Transverse colon (tissue), 4 donors: ENCODE measurements around the gene GBF1.

Experiments
- CTCF ChIP-seq, 5 experiments: fragments of 200-600 bp in 3 of 5; fragments of 450-650 bp in 2 of 5; sonication (generic) in 3 of 5; IDR thresholded peaks; 1 replicate in 2 of 5; 2 replicates in 3 of 5; pipeline ENCODE4 v1.5.1; 2016 to 2017; ENCODE audit warnings: antibody characterized with exemption in 5 of 5, inconsistent platforms in 3 of 5, mild to moderate bottlenecking in 2 of 5, moderate library complexity in 1 of 5
- POLR2A ChIP-seq: fragments of 450-650 bp; IDR thresholded peaks from one replicate; pipeline ENCODE4 v1.6.1; 2016; ENCODE audit warnings: antibody characterized with exemption, mild to moderate bottlenecking, moderate library complexity
- POLR2AphosphoS5 ChIP-seq, 3 donors: sonication (generic); formaldehyde crosslinking; IDR thresholded peaks; one replicate each; pipeline ENCODE4 v1.6.1; 2016; ENCODE audit warnings: antibody characterized with exemption in 3 of 3

GRCh38 chr10:102399217-102400021 is 154.1 kb downstream of the GBF1 start:
- TF ChIP-seq CTCF (IDR thresholded peaks at IDR 0.05) (peak; percentile 89 to 98 (median 93)), POLR2A (peak; percentile 73), POLR2AphosphoS5 (IDR thresholded peaks at IDR 0.05) (peak; percentile 78 to 94 (median 92))
